A673 (cell line): Measurements from ENCODE around the gene ZNF775. TPM values are rescaled to one million over a fixed set of nuclear protein-coding genes. Genes with fewer than 3 reads are reported as not detected.

Experiments used
- BruUV-seq: library from RNA; stranded (reverse); fragments of 400-500 nt; replicated peaks from 2 replicates; lab custom pipeline; 2021; lab: Mats Ljungman, UMichigan
- CTCF ChIA-PET: fragments of 300-600 bp; sonication (Branson Sonifier 250); formaldehyde crosslinking; loops from one replicate; lab custom pipeline; 2022; ENCODE audit warnings: antibody characterized with exemption; lab: Charles Lee
- POLR2A ChIA-PET: fragments of 300-600 bp; sonication (Branson Sonifier 250); formaldehyde crosslinking; loops from one replicate; lab custom pipeline; 2022; ENCODE audit warnings: antibody characterized with exemption; ENCODE audit not compliant: low non-redundant PET; lab: Charles Lee
- DNase-seq: peaks from one replicate; pipeline ENCODE4 v3.0.0-alpha.2; 2015; ENCODE audit warnings: low spot score
- H3K27ac ChIP-seq: fragments of 200-600 bp; sonication (generic); 2 replicates; pipeline ENCODE4 v1.5.1; 2016; ENCODE audit warnings: mixed run types, low read depth, mild to moderate bottlenecking, mixed read lengths, antibody characterized with exemption, low read length; ENCODE audit not compliant: poor library complexity, severe bottlenecking
- H3K27me3 ChIP-seq: fragments of 200-600 bp; sonication (generic); replicated peaks from 2 replicates; pipeline ENCODE4 v1.6.1; 2017; ENCODE audit warnings: mixed run types, low read depth, mild to moderate bottlenecking, mixed read lengths, antibody characterized with exemption, low read length; ENCODE audit not compliant: insufficient read depth, poor library complexity
- H3K36me3 ChIP-seq: fragments of 200-600 bp; sonication (generic); 2 replicates; pipeline ENCODE4 v1.6.1; 2016; ENCODE audit warnings: mixed run types, mild to moderate bottlenecking, mixed read lengths, antibody characterized with exemption, low read length; ENCODE audit not compliant: insufficient read depth, poor library complexity, severe bottlenecking
- H3K4me1 ChIP-seq: fragments of 200-600 bp; sonication (generic); 2 replicates; pipeline ENCODE4 v1.6.1; 2017; ENCODE audit warnings: mixed run types, mild to moderate bottlenecking, mixed read lengths, antibody characterized with exemption, low read length; ENCODE audit not compliant: insufficient read depth, poor library complexity, severe bottlenecking
- H3K4me3 ChIP-seq: fragments of 200-600 bp; sonication (generic); 2 replicates; pipeline ENCODE4 v1.5.1; 2016; ENCODE audit warnings: low read depth, mixed run types, mild to moderate bottlenecking, mixed read lengths, low read length; ENCODE audit not compliant: poor library complexity, severe bottlenecking
- H3K9me3 ChIP-seq: fragments of 200-600 bp; sonication (generic); 2 replicates; pipeline ENCODE4 v1.6.1; 2016; ENCODE audit warnings: mixed run types, low read depth, mild to moderate bottlenecking, mixed read lengths, antibody characterized with exemption, low read length; ENCODE audit not compliant: poor library complexity, severe bottlenecking
- CTCF ChIP-seq: fragments of 300-800, 200-600 bp; sonication (generic); conservative IDR thresholded peaks from 2 replicates; pipeline ENCODE4 v1.5.1; 2017; ENCODE audit warnings: low read depth, mild to moderate bottlenecking, antibody characterized with exemption, low read length, moderate library complexity, mixed read lengths
- EZH2 ChIP-seq: fragments of 200-600 bp; sonication (generic); IDR thresholded peaks from 2 replicates; pipeline ENCODE4 v1.6.1; 2017; ENCODE audit warnings: borderline replicate concordance, low read depth, mild to moderate bottlenecking, mixed read lengths, antibody characterized with exemption, low read length; ENCODE audit not compliant: poor library complexity, severe bottlenecking
- intact Hi-C: fragments of 100-400 bp; cut with micrococcal nuclease; formaldehyde crosslinking; loops from one replicate; pipeline ENCODE4 v1.10.0; 2022; ENCODE audit not compliant: unreplicated experiment
- total RNA-seq: library from RNA; stranded (reverse); gene quantifications from 2 replicates; pipeline ENCODE4 v1.2.3, GENCODE V29; 2021

ZNF775 gene
- total RNA-seq, 1 experiment from 2014 or later: 12.1 TPM

- ChIA-PET CTCF (no interaction called here), POLR2A (no interaction called here)
- no peak overlapping the region for H3K4me3 ChIP-seq
- TF ChIP-seq CTCF (no peak), EZH2 (no peak)
- no peak overlapping the region for H3K27ac ChIP-seq
- no peaks in the 10 kb centered on the region for H3K9me3 ChIP-seq
- H3K36me3 ChIP-seq: peaks cover 7% of the 10 kb centered on the region
- peaks cover 8% of the 10 kb centered on the region for H3K4me1 ChIP-seq
- DNase-seq: no peak
- intact Hi-C loops: no loop called here
- no TSS peak for BruUV-seq
- H3K27me3 ChIP-seq: no peaks in the 10 kb centered on the region
Observed at GRCh38 chr7:150388306-150388705, 9.2 kb downstream of the ZNF775 start.

GRCh38 chr7:150388709-150389531 lies 9.8 kb downstream of the ZNF775 start:
- intact Hi-C loops: no loop called here
- peaks cover 7% of the 10 kb centered on the region for H3K36me3 ChIP-seq
- H3K4me1 ChIP-seq: peaks cover 2% of the 10 kb centered on the region
- TF ChIP-seq CTCF (0 out of 2 replicates have a peak, but pooled peaks have one; percentile 27), EZH2 (no peak)
- CTCF ChIA-PET: no interaction called here
- no TSS peak for BruUV-seq
- DNase-seq: no peak
- no peak overlapping the region for H3K27ac ChIP-seq
- no peaks in the 10 kb centered on the region for H3K9me3 ChIP-seq
- POLR2A ChIA-PET: no interaction called here
- no peaks in the 10 kb centered on the region for H3K27me3 ChIP-seq
- no peak overlapping the region for H3K4me3 ChIP-seq

GRCh38 chr7:150389532-150389816 lies 10.3 kb downstream of the ZNF775 start:
- Histone ChIP-seq H3K9me3 (no peaks in the 10 kb centered on the region), H3K4me1 (no peaks in the 10 kb centered on the region), H3K36me3 (peaks cover 7% of the 10 kb centered on the region), H3K27ac (no peak overlapping the region), H3K27me3 (no peaks in the 10 kb centered on the region), H3K4me3 (no peak overlapping the region)
- no peak for TF ChIP-seq CTCF
- no peak for TF ChIP-seq EZH2
- ChIA-PET POLR2A (no interaction called here), CTCF (no interaction called here)
- no TSS peak for BruUV-seq
- intact Hi-C loops: no loop called here
- DNase-seq: no peak
